Measurements from ENCODE around the gene TNFAIP8L2. TPM values are rescaled to one million over a fixed set of nuclear protein-coding genes. Genes with fewer than 3 reads are reported as not detected.

The TNFAIP8L2 gene
- polyA plus RNA-seq (ENCODE audit: insufficient read length), result 2.5 TPM

DNA sequence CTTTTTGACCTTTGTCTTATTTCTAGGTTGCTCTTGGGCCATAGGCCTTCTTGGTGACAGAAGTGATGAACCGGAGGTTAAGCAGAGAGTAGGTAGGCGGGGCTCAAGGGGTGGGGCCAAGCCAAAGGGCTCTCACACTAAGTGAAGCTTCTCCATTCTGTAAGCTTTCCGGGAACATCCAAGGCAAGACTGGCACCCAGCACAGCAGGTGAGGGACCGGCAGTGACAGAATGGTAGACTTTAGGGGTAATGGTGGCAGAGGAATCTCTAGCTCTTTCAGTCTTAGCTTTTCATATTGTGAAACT is at the start of gene TNFAIP8L2:
TSS of gene TNFAIP8L2 (plus strand) at position 135 of the 305 bp plus-strand sequence. CDS start 2,049 bp downstream, outside the sequence.
- DNase-seq, result no peak

- no peak for DNase-seq
Measured at GRCh38 chr1:151106894-151107293, 49.6 kb upstream of the TNFAIP8L2 start.

- no peak for DNase-seq
Measured at GRCh38 chr1:151108331-151108730, 48.1 kb upstream of the TNFAIP8L2 start.

DNA sequence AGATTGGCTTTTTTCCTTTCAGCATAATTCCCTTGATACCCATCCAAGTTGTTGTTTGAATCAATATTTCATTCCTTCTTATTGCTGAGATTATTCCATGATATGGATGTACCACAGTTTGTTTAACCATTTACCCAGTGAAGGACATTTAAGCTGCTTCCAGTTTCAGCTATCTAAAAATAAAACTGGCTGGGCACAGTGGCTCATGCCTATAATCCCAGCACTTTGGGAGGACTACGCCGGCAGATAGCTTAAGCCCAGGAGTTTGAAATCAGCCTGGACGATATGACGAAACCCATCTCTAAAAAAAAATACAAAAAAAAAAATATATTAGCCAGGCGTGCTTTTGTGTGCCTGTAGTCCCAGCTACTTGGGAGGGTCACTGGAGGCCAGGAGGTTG is 42.6 kb upstream of the TNFAIP8L2 start:
- DNase-seq, result no peak

- no peak for DNase-seq
Measured at GRCh38 chr1:151124763-151125403, 31.6 kb upstream of the TNFAIP8L2 start.

DNA sequence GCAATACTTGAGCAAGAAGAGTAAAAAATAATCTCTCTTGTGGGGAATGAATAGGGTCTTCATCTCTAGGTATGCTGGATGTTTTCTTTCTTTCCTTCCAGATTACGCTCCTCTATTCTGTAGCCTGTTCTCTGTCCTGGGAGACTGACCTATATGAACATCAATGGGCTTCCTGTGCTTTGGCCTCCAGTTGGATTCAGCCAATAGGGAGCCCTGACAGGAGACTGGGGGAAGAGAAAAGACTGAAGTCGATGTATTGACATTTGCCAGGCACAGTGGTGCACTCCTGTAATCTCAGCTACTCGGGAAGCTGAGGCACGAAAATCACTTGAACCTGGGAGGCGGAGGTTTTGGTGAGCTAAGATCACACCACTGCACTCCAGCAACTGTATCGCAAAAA is 27.6 kb upstream of the TNFAIP8L2 start:
- no peak for DNase-seq

DNA sequence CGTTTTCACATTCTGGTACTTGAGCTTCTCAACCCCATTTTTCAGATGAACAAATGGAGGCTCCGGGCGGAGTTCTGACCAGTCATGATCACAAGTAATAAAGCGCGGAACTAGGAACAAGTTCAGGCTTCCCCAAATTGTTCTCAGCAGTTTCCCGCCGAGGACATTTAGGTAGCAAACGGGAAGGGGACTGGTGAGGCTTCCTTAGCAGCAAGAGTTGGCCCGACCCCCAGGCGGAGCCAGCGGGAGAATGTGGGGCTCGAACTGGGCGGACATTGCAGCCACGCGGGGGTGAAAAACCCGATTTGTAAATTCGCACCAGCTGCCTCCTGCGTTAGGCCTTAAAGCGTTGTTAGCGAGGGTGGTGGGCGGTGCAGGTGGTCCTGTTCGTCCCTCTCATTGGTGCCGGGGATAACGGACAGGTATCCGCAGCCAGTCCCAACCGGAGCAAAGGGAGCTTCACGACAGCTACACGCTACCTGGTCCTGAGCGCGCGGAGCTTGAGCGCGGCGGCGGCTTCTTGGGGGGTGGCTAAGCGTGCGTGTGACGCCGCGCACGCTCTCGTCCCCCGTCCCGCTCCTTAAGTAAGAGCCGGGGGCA is 25.4 kb upstream of the TNFAIP8L2 start:
- DNase-seq, result peak; percentile 88

- DNase-seq, result no peak
Measured at GRCh38 chr1:151131701-151132334, 24.6 kb upstream of the TNFAIP8L2 start.

DNA sequence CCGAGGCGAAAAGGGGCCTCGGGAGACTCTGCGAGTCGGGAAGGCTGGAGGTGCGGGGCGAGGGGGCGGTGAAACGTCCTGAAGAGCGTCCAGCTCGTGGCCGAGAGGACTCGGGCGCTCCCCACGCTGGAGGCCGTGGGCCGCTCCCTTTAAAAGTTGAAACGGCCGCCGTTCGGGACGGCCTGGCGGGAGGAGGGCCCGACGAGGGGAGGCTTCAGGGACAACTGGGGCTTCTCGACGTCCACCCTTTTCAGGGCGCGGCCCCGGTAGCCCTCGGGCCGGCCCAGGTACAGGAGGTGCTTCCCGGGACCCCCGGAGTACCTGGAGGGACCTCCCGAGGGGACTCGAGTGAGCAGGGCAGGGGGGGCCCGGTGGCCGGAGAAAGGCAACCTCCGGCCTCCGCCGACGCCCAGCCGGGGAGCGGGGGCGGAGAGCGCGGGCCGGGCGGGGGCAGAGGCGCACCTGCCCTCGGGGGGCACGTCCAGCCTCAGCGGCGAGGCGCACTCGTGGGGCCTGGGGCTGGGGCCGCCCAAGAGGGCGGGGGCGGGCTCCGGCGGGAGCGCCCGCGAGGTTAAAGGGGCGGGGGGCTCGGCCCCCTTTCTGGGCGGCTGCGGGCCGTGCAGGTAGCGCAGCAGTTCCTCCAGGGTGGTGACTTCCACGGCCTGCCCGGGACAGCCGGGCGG is 24.0 kb upstream of the TNFAIP8L2 start:
- no peak for DNase-seq

- DNase-seq, result no peak
Measured at GRCh38 chr1:151133018-151133806, 23.2 kb upstream of the TNFAIP8L2 start.

GRCh38 chr1:151134396-151134795 is 22.1 kb upstream of the TNFAIP8L2 start:
- DNase-seq, result no peak

GRCh38 chr1:151134991-151135390 is 21.5 kb upstream of the TNFAIP8L2 start:
- no peak for DNase-seq

GRCh38 chr1:151135433-151136385 is 20.7 kb upstream of the TNFAIP8L2 start:
- DNase-seq, result no peak

- no peak for DNase-seq
Measured at GRCh38 chr1:151137789-151138188, 18.7 kb upstream of the TNFAIP8L2 start.

GRCh38 chr1:151142411-151143056 is 13.9 kb upstream of the TNFAIP8L2 start:
- DNase-seq, result no peak

DNA sequence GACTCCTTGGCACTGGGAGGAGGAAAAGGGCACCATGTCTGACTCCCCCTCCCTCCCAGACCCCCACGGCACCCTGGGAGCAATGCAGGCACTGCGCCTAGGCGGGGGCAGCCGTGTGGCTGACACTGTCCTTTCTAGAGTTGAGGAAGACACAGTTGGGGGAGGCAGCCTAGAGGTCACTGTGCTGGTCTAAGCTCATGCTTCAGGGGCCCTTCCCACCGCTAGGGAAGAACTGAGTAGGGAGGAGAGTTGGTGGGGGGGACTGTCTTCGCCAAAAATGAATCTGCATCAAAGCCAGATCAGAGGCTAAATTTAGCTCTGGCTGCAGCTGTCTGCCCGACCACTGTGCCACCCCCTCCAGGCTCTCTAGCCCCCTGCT is 13.4 kb upstream of the TNFAIP8L2 start:
- DNase-seq, result no peak

DNA sequence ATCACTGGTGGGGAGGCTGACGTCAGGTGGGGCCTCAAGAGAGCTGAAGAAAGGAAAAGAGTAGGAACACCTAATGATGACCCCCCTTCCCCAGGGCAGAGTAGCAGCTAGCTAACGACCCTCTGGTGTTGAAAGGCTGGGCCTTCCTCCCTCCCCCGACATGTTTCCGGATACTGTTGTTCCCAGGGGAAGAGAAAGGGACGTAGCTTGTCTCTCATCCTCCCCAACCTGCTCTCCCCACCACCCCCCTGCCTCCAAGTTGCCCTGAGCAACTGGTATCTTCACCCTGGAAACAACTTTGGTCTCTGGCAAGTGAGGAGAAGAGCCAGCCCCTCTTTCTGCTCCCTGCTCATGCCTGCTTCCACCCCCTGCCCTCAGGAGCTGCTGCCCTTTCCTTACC is 12.5 kb upstream of the TNFAIP8L2 start:
- no peak for DNase-seq

DNA sequence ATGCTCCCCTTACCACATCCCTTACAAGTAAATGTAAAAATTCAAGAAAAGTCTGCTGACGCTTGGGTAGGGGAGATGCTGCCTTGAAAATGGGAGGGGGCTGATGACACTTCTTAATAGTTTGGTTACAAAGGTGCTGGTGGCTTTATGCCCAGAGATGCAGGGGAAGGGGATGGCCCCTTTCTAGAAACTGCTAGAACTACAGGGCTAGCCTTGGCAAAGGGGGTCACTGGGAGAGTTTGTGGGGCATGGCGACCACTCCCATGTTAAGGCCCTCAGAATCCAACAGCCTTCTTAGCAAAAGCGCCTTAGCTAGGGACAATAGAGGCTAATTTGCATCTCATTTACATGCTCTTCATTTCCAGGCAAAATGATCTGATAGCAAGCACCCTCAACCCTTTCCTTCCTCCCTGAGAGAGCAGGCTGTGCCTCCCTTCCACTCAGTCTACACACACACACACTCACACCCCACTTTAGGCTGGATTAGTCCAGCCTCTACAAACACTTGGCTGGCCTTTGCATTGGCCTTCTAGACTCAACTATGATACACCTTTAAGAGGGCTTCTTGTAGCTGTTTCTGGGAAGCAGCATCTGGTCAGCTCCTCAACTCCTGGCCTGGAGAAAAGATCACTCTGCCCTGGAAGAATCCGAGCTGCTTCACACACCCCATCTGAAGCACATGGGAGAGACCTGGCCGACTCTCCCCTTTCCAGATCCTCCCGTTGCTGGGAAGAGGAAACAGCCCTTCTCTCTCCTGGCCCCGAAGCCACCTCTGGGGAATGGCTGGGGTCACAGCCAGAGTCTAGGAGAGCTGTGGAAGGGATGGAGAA is 11.8 kb upstream of the TNFAIP8L2 start:
- DNase-seq, result peak; percentile 73

DNA sequence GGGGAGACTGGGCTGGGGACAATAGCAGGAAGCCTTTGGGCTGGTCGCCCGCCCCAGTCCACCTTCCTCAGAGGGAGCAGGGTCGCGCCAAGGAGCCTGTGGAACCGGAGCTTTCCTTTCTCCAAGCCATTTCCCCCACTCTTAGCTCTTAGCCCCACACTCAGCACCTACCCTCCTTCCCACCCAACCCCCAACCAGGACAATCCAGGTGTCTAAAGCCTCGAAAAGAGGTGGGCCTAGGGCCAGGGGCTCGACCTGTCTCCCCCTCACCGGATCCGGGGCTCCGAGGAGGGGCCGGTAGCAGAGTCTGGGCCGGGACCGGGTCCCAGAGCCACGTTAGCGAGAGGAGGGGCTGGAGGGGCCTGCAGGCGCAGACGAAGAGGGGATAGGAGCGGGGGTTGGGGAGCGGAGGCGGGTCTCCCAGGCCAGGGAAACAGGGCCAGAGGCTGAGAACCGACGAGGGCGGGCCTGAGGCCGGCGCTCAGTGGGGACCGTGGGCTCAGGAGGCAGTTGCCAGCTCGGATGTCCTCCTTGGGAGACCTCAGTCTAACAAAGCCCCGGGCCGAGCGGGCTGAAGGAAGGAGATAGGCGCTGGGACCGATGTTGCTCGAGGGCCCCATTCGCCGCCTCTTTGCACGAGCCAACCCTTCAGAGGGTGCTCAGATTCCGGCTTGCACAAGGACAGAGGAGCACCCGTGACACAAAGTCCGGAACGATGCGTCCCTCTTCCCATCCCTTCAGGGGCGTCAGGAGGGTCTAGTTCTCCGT is 11.0 kb upstream of the TNFAIP8L2 start:
- DNase-seq, result peak; percentile 54
